HG03066 (cell line): ENCODE measurements around the gene KIFC1.
A peak's percentile ranks its signal among the peaks of the same experiment; 100 is the strongest.

Experiments
- ATAC-seq: cut with Tn5 transposase; IDR thresholded peaks from one replicate; pipeline ENCODE4 v1.9.1; 2021; ENCODE audit warnings: low read depth; ENCODE audit not compliant: unreplicated experiment

KIFC1 gene

GRCh38 chr6:33410050-33410710, 18.6 kb downstream of the KIFC1 start:
- peak; percentile 82 for ATAC-seq

DNA sequence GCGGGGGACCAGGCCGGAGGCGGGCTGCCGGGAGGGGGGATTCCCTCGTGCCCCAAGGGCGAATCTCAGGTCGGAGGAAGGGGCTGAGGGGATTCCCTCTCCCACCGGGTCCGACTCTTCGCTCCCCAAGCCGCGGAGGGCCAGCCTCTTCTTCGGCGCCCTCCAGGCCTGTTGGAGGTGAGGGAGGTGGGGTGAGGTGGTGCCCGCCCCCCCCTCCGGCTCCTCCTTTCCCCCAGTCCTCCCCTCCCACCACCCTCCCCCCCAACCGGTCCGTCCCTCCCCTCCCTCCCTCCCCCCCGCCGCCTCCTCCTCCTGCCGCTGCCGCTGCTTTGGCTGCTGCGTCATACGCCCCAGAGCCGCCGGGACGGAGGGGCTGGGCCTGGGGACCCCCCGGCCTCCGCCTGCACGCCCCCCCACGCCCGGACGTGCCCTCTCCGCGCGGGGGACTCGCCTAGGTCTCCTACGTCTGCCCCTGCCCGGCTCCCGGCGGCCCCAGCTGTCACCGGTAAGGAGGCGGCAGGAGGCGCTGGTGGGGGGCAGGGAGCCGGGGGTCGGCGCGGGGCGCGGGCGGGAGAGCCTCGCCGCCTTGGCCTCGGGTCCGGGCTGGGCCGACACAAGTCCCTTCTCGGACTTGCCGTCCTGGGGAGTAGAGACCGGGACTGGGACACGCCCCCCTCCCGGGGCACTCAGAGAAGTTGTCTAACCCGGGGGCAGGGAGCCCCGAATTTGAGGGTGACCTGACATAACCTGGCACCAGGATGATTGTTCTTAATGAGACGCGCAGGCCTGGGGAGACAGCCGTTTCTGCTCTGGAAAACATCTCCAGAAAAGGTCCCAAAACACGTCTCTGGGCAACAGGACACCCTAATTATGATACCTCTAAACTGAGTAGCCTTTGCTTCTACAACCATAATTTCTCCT, 19.3 kb downstream of the KIFC1 start, which contains the start of gene PHF1:
Gene PHF1, plus strand, starts transcription at position 304 of the 921 bp plus-strand sequence. CDS start 1,250 bp downstream, outside the sequence.
- peak; percentile 28 for ATAC-seq

DNA sequence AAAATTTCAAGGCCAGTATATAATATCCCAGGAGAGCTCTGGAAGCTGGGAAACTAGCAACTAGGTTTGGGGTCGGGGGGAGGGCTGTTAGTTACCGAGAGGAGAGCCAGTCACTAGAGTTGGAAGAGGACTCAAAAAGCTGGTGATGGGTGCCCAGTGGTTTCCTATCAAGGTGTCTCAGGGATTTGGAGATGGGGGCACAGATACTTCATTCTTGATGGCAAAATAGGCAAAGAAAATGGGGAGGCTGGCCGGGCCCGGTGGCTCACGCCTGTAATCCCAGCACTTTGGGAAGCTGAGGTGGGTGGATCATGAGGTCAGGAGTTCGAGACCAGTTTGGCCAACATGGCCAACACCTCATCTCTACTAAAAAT, 20.0 kb downstream of the KIFC1 start:
- no peak for ATAC-seq

- ATAC-seq, result no peak
Measured at GRCh38 chr6:33412140-33413009, 20.8 kb downstream of the KIFC1 start.

DNA sequence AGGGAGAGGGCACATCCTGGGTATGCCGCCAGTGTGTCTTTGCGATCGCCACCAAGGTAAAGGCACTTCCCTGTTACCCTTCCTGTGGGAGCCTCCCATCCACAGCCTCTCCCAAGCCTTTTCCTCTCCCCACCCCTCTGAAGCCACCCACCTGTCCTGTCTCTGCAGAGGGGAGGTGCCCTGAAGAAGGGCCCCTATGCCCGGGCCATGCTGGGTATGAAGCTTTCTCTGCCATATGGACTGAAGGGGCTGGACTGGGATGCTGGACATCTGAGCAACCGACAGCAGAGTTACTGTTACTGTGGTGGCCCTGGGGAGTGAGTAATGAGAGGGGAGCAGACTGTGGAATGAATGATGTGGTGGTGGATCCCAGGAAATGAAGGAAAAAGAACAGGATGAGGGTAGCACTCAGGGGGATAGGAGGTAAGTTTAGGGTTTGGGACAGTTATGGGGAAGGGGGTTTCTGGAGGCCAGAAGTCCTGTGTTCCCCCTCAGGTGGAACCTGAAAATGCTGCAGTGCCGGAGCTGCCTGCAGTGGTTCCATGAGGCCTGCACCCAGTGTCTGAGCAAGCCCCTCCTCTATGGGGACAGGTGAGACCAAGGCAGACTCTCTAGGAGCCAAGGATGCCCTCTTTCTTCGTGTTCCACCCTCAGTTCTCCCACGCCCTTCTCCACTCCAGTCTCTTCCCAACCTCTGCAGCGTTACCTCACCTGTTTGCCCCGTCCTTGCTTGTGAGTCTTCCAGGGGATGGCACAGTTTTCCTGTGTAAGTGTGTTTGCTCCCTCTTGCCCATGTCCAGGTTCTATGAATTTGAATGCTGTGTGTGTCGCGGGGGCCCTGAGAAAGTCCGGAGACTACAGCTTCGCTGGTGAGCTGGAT, 21.9 kb downstream of the KIFC1 start:
- no peak for ATAC-seq

DNA sequence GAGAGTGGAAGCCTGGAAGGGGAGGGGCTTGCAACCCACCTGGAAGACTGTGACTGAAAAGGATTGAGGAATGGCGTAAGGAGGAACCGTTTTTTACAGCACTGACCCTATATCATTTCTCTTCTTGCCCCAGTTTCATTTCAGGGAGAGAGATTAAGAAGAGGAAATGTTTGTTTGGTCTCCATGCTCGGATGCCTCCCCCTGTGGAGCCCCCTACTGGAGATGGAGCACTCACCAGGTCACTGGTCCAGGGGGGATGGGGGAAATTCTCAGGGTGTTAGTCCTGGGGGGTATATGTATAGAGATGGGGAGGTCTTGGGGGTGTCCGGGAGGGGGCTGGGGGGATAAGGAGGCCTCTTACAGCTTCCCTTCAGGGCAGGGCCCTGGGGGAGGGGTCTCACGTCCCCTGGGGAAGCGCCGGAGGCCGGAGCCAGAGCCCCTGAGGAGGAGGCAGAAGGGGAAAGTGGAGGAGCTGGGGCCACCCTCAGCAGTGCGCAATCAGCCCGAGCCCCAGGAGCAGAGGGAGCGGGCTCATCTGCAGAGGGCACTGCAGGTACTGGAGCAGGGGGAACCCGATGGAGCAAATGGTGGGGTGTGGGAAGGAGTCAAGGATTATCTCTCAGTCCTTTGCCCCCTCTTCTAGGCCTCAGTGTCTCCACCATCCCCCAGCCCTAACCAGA, 23.1 kb downstream of the KIFC1 start:
- no peak for ATAC-seq

DNA sequence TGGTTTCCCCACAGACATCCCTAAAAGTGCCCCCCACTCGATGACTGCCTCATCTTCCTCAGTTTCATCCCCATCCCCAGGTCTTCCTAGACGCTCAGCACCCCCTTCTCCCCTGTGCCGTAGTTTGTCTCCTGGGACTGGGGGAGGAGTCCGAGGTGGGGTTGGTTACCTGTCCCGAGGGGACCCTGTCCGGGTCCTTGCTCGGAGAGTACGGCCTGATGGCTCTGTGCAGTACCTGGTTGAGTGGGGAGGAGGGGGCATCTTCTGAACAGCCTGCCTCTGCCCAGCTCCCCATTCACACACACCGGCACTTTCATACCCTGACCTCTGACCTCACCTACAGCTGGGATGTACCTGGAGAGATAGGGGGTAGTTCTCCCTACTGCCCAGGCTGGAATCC, 24.2 kb downstream of the KIFC1 start:
- no peak for ATAC-seq

- no peak for ATAC-seq
Measured at GRCh38 chr6:33416386-33417127, 24.9 kb downstream of the KIFC1 start.

GRCh38 chr6:33417128-33417902, 25.7 kb downstream of the KIFC1 start:
- no peak for ATAC-seq

- ATAC-seq, result peak; percentile 77
Measured at GRCh38 chr6:33417903-33418689, 26.5 kb downstream of the KIFC1 start, which contains the start of gene CUTA. Gene CUTA (minus strand): TSS chr6:33418107. CDS start chr6:33418000, 107 bp downstream.

GRCh38 chr6:33418690-33419291, 27.2 kb downstream of the KIFC1 start:
- no peak for ATAC-seq

DNA sequence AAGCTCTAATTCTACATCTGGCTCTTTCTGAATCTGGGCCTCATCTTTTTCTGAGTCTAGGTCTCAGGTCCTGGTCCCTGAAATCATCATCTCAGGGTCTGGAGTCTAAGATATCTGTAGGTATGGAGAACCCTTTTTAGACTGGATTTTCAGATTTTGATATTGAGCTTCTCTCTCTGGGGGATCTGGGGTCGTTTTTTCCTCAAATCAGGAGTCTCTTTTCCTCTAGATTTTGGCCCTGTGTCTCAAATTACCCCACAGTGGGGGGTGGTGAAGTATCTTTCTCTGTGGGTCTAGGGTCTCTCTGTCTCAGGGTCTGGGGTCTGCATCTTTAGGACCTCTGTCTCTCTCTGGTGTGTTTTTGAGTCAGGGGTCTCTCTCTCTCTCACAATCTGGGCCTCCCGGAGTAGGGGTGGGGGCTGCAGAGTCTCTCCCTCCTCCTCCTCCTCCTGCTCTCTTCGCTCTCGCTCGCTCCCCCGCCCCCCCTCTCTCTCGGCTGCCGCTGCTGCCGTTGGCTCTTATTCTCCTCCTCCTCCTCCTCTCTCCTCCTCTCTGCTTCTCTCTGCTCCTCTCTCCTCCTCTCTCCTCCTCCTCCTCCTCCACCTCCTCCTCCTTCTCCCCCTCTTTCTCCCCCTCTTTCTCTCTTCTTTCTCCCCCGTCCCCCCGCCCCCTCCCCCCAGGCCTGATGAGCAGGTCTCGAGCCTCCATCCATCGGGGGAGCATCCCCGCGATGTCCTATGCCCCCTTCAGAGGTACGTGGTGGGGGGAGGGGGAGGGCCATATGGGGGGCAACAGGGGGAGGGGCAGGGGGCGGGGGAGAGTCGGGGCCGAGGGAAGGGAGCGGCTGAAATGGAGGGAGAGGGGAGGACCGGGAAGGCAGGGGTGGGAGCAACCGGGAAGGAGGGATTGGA, 28.2 kb downstream of the KIFC1 start, which contains the start of gene SYNGAP1:
Gene SYNGAP1, plus strand, starts transcription at position 486 of the 911 bp plus-strand sequence. Its CDS starts 200 bp downstream, at position 686.
- no peak for ATAC-seq

DNA sequence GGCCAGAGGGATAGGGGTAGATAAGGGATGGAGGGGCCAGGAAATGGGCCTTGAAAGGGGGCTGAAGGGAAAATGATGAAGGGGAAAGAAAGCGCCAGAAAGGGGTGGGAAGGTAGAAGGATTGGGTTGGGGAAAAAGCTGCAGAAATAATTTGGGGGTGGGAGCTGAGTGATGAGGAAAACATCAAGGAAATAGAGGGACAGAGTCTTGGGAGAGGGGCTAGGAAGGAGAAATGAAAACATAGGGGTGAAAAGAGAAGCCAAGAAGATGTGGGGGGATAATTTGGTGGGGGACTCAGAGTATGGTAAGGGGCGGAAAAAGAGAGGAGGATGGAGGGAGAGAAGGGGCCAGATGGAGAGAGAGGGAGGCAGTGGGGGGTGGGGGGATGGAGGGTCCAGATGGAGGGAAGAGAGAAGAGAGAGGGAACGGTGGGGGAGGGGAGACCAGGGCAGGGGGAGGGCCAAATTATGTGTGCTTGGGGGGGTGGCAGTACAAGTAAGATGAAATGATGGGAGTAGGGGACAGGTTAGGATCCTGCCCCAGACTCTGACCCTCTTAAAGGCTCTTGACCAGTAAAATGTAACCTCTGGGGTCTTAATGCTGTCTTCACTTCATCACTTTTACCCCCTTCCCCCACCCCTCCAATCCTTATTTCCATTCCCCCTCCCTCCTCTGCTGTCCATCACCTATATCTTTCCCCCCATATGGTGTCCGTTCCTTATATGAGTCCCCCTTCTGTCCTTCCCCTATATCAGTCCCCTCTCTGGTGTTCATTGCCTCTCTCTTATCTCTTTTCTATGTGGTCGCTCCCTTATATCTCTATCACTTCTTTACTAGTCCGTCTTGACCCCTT, 29.1 kb downstream of the KIFC1 start:
- ATAC-seq, result no peak

- no peak for ATAC-seq
Measured at GRCh38 chr6:33421344-33421643, 29.7 kb downstream of the KIFC1 start.

- no peak for ATAC-seq
Measured at GRCh38 chr6:33423777-33424176, 32.2 kb downstream of the KIFC1 start.
